ENCODE measurements around the gene LELP1. TPM values are rescaled to one million over a fixed set of nuclear protein-coding genes. Genes with fewer than 3 reads are reported as not detected.

The LELP1 gene
- total RNA-seq, 2 donors from 2014 or later = not detected

DNA sequence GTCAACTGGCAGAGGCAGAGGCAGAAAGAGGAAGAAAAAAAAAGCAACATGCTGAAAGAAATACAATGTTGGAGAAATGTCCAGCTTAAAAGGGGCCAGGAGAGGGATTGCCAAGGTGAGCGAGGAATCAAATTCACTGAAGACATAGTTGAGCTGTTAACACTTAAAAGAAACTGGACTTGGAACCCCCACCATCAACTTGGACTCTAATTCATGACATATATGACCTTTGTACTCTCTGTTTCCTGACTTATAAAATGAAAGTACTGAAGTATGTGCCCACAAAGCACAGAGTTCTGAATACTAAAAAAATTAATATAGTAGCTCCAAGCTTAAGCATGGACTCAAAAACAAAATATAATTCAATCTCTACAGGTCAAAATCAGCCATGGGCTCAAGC, 30.2 kb downstream of the LELP1 start:
- peaks cover 8% of the 10 kb centered on the region for H3K36me3 Mint-ChIP-seq (ENCODE audit: low read depth)

DNA sequence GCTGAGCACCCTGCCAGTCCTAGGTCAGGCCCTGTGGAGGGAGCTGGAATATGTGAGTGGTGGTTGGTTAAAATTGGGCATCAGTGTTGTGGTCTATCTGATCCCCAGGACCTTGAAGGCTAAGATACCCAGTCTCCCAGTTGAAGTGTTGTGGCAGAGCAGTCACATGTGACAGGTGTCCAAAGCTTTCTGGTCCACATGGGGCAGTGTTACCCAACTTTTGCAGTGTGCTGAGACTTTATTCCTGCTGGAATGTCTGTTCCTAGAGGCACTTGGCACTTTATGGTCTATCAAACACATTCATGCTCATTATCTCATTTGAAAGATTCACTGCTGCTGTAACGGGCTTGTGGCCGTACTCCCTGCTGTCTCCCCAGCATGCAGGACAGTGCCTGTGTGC, 35.3 kb downstream of the LELP1 start:
- H3K27ac Mint-ChIP-seq = no peak overlapping the region
- DNase-seq = no peak
- no peak overlapping the region for H3K4me3 Mint-ChIP-seq
- H3K4me1 Mint-ChIP-seq = no peaks in the 10 kb centered on the region
- H3K36me3 Mint-ChIP-seq (ENCODE audit: low read depth) = no peaks in the 10 kb centered on the region
- no peaks in the 10 kb centered on the region for H3K9me3 ChIP-seq (ENCODE audit: control insufficient read depth, low read length, poor library complexity, severe bottlenecking)
- peaks cover 40% of the 10 kb centered on the region for H3K27me3 Mint-ChIP-seq
- no peak for ATAC-seq

More for the DNA sequence above, 30.2 kb downstream of the LELP1 start:
- DNase-seq (no peak), ATAC-seq (no peak)
- Mint-ChIP-seq H3K4me3 (no peak overlapping the region), H3K27ac (no peak overlapping the region), H3K27me3 (peaks cover 27% of the 10 kb centered on the region), H3K4me1 (peaks cover 3% of the 10 kb centered on the region)
- no peaks in the 10 kb centered on the region for H3K9me3 ChIP-seq (ENCODE audit: control insufficient read depth, low read length, poor library complexity, severe bottlenecking)

DNA sequence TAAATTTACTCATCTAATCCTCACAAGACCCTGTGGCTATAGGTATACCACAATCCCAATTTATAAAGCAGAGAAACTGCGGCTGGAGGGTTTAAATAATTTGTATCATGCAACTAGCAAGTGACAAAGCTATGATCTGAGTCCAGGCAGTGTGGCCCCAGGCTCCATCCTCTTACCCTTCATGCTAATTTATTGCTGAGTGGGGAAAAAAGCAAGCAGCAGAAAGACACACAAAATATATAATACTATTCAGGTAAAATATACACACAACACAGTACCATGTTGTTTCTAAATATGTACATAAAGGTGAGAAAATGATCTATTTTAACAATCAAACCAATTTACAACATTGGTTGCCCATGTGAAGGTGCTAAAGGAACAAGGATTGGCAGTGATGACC, 38.9 kb downstream of the LELP1 start:
- H3K27me3 Mint-ChIP-seq = peaks cover 27% of the 10 kb centered on the region
- H3K4me1 Mint-ChIP-seq = no peaks in the 10 kb centered on the region
- peaks cover 2% of the 10 kb centered on the region for H3K36me3 Mint-ChIP-seq (ENCODE audit: low read depth)
- ATAC-seq (no peak), DNase-seq (no peak)
- no peak overlapping the region for H3K27ac Mint-ChIP-seq
- no peaks in the 10 kb centered on the region for H3K9me3 ChIP-seq (ENCODE audit: control insufficient read depth, low read length, poor library complexity, severe bottlenecking)
- no peak overlapping the region for H3K4me3 Mint-ChIP-seq

DNA sequence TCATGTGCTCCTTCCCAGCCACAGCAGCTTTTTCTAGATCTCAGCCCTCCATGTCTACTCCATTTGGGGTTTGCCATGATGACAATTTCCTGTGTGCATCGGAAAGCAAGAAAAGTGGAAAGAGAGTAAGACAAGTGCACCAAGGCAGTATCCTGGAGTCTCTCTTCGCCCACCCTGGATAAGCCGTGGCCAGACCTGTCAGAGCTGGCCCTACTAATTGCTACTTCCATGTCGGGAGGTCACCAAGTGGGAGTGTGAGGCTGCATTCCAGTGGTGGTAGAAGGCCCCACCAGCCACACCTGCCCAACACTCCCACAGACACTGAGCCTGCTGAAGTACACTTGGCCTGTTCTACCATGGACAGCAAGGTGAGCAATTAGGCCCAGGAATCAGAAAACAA, 42.2 kb downstream of the LELP1 start:
- no peaks in the 10 kb centered on the region for H3K9me3 ChIP-seq (ENCODE audit: control insufficient read depth, low read length, poor library complexity, severe bottlenecking)
- H3K36me3 Mint-ChIP-seq (ENCODE audit: low read depth) = peaks cover 4% of the 10 kb centered on the region
- H3K4me3 Mint-ChIP-seq = no peak overlapping the region
- ATAC-seq (no peak), DNase-seq (no peak)
- H3K27me3 Mint-ChIP-seq = peaks cover 25% of the 10 kb centered on the region
- no peak overlapping the region for H3K27ac Mint-ChIP-seq
- no peaks in the 10 kb centered on the region for H3K4me1 Mint-ChIP-seq

DNA sequence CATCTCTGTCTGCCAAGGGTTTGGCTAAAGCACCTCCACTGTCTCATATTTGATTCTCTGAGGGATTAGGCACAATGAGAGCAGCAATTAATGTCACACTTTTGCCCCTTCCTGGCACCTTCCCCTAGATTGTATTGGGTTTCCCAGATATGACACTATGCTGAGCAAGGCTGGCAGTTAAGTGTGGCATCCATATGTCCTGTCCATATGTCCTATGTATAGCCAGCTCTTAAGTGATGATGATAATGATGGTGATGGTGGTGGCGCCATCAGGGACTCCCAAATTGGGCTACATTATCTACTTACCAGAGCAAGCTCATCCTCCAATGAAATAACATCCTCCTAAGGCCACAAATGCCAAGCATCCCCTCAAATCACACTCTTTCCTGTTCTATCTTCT, 42.8 kb downstream of the LELP1 start:
- Mint-ChIP-seq H3K27me3 (peaks cover 20% of the 10 kb centered on the region), H3K27ac (no peak overlapping the region), H3K4me3 (no peak overlapping the region), H3K4me1 (no peaks in the 10 kb centered on the region), H3K36me3 (ENCODE audit: low read depth) (peaks cover 4% of the 10 kb centered on the region)
- H3K9me3 ChIP-seq (ENCODE audit: control insufficient read depth, low read length, poor library complexity, severe bottlenecking) = no peaks in the 10 kb centered on the region
- ATAC-seq = no peak
- DNase-seq = no peak

DNA sequence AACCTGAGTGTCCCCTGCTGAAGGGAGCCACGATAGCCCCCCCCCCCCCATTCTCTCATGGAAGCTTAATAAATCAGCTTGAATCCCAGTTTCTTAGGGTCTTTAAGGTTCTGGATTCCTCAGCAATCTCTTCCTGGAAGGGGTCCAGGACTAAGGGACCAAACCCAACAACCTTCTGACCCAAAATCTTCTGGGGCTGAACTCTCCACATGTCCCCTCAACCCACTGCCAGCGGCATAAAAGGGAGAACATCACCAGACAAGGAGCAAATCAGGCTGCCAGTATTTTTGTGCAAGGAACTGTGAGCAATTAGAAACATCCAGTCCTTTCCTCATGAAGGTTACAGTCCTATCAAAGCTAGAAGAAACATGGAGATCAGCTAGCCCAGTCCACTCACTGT, 43.6 kb downstream of the LELP1 start:
- H3K27me3 Mint-ChIP-seq = peaks cover 20% of the 10 kb centered on the region
- H3K27ac Mint-ChIP-seq = no peak overlapping the region
- H3K4me1 Mint-ChIP-seq = no peaks in the 10 kb centered on the region
- peaks cover 4% of the 10 kb centered on the region for H3K36me3 Mint-ChIP-seq (ENCODE audit: low read depth)
- ATAC-seq = no peak
- DNase-seq = no peak
- H3K4me3 Mint-ChIP-seq = no peak overlapping the region
- no peaks in the 10 kb centered on the region for H3K9me3 ChIP-seq (ENCODE audit: control insufficient read depth, low read length, poor library complexity, severe bottlenecking)

DNA sequence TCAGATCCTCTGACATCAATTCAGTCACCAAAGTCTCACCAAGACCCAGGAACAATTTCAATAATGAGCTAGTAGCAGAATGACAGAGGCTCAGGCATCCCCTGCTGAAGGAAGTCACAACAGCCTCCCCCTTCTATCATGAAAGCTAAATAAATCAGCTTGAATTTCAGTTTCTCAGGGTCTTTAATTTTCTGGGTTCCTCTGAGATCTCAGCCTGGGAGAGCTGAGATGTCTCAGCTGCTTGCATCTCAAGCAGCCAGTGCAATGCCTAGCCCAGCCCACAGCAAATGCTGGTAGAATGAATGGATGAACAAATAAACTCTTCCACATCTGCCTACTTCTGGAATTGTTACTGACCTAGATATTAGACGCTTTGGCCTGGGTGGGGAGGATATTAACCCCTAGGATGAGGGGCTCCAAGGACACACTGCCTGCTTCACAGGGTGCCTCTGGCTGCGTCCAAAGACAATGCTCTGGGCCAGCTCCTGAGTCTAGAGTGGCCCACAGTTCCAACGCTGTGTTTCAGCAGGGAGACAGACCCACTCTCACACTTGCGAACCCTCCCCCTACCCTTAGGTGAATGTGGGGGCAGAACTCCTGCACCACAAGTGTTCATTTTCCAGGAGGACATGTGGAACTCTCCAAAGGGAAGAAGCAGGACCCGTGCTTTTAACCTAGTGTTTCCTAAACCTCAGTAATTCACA, 45.1 kb downstream of the LELP1 start:
- Mint-ChIP-seq H3K4me1 (no peaks in the 10 kb centered on the region), H3K4me3 (no peak overlapping the region), H3K27me3 (peaks cover 27% of the 10 kb centered on the region), H3K36me3 (ENCODE audit: low read depth) (peaks cover 4% of the 10 kb centered on the region), H3K27ac (no peak overlapping the region)
- DNase-seq (no peak), ATAC-seq (no peak)
- H3K9me3 ChIP-seq (ENCODE audit: control insufficient read depth, low read length, poor library complexity, severe bottlenecking) = no peaks in the 10 kb centered on the region

DNA sequence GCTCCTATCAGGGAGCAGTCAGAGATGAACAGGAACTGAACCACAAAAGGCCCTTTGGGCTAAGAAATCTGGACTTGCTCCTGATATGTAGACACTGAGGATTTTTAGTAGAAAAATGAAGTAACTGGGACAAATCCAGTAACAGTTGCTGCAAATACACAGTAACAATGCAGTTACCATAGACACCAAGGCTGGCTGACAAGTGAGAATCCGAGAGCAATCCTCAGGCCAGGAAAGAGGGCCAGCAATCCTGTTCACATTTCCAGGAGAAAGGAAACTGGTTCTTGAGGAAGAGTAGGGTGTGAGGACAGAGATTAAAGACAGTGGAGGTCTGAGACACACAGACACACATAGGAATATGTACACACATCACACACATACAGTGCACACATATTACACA, 46.9 kb downstream of the LELP1 start:
- no peak for ATAC-seq

DNA sequence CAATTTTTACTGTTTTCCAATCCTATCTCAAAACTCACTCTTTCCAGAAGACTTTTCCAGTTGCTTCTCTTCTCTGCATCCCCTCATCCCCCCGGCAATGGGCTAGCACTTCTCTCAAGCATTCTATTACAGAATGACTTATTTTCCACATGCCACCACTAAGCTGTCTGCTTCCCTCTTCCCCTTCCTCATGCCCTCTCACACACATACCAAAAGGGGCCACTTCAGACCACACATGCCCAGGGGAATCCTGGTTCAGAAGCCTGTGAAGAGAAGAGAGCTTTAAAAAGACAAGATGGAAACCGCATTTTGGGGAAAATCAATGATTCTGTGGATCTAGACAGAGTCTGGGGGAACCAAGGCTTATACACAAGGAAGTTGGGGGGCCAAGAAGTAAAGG, 47.9 kb downstream of the LELP1 start:
- no peak for DNase-seq

More for the DNA sequence above, 46.9 kb downstream of the LELP1 start:
- H3K36me3 Mint-ChIP-seq (ENCODE audit: low read depth) = peaks cover 2% of the 10 kb centered on the region
- H3K9me3 ChIP-seq (ENCODE audit: control insufficient read depth, low read length, poor library complexity, severe bottlenecking) = no peaks in the 10 kb centered on the region
- no peak for DNase-seq
- peaks cover 27% of the 10 kb centered on the region for H3K27me3 Mint-ChIP-seq
- no peak overlapping the region for H3K27ac Mint-ChIP-seq
- H3K4me3 Mint-ChIP-seq = no peak overlapping the region
- H3K4me1 Mint-ChIP-seq = peaks cover 6% of the 10 kb centered on the region

DNA sequence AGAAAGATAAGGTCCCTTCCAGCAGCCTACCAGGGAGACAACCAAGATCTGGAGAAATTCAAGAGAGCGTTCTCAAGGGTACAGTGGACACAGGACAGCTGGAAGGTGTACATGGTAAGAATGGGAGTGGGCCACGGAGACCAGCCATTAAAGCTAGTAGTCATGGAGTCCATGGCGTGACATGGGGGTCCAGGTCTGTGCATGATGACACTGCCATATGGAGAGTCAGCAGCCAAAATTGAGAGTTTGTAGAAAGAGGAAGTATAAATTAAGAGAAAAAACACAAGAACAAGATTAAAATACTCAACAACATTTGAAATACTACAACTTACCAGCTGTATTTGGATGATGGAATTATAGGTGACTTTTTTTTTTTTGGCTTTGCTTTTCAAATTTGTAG, 48.3 kb downstream of the LELP1 start:
- no peak for ATAC-seq
- Mint-ChIP-seq H3K4me1 (peaks cover 6% of the 10 kb centered on the region), H3K36me3 (ENCODE audit: low read depth) (peaks cover 2% of the 10 kb centered on the region)

More for the DNA sequence above, 47.9 kb downstream of the LELP1 start:
- ATAC-seq = no peak
- Mint-ChIP-seq H3K27me3 (peaks cover 27% of the 10 kb centered on the region), H3K4me3 (no peak overlapping the region), H3K27ac (no peak overlapping the region), H3K36me3 (ENCODE audit: low read depth) (peaks cover 2% of the 10 kb centered on the region), H3K4me1 (peaks cover 6% of the 10 kb centered on the region)
- H3K9me3 ChIP-seq (ENCODE audit: control insufficient read depth, low read length, poor library complexity, severe bottlenecking) = no peaks in the 10 kb centered on the region

DNA sequence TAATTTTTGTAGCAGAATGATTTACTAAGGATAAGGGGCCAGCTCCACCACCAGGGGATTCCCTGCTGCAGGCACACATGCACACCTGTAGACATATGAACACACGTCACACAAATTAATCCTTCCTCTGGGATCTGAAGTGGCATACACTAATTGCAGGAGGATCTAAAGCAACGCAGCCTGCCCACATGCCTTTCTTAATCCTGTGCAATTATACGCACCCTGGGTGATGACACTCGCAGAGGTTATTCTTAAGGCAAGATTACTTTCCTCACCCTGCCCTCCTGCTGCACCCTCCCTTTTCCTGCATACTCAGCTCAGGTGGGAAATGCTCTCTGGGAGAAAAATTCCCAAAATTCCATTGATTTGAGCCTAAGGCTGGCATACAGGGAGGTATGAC, 48.8 kb downstream of the LELP1 start:
- ATAC-seq (no peak), DNase-seq (no peak)
- peaks cover 6% of the 10 kb centered on the region for H3K4me1 Mint-ChIP-seq
- peaks cover 27% of the 10 kb centered on the region for H3K27me3 Mint-ChIP-seq
- H3K4me3 Mint-ChIP-seq = no peak overlapping the region
- H3K27ac Mint-ChIP-seq = no peak overlapping the region
- H3K36me3 Mint-ChIP-seq (ENCODE audit: low read depth) = peaks cover 2% of the 10 kb centered on the region
- no peaks in the 10 kb centered on the region for H3K9me3 ChIP-seq (ENCODE audit: control insufficient read depth, low read length, poor library complexity, severe bottlenecking)

More for the DNA sequence above, 48.3 kb downstream of the LELP1 start:
- no peaks in the 10 kb centered on the region for H3K9me3 ChIP-seq (ENCODE audit: control insufficient read depth, low read length, poor library complexity, severe bottlenecking)
- no peak overlapping the region for H3K4me3 Mint-ChIP-seq
- no peak for DNase-seq
- H3K27me3 Mint-ChIP-seq = peaks cover 27% of the 10 kb centered on the region
- H3K27ac Mint-ChIP-seq = no peak overlapping the region

DNA sequence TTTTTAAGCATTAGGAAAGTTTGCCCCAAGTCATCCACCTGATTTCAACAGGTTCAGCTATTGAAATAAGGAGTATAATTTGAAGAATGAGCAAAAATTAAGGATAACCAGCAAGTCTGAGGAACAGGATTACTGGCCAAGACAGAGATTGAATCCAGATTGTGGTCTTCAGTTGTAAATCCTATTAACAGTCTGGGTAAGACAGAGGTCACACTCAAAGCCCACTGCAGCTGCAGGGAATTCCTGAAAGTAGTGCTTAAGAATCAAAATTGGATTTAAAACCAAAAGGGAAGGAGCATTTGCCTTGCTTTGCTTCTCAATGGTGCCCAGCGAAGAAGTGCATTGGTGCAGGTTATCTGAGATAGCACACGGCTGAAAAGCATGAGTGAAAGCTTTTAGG, 49.8 kb downstream of the LELP1 start:
- Mint-ChIP-seq H3K4me3 (no peak overlapping the region), H3K27me3 (peaks cover 19% of the 10 kb centered on the region), H3K27ac (no peak overlapping the region), H3K4me1 (peaks cover 8% of the 10 kb centered on the region), H3K36me3 (ENCODE audit: low read depth) (peaks cover 2% of the 10 kb centered on the region)
- DNase-seq (no peak), ATAC-seq (no peak)
- H3K9me3 ChIP-seq (ENCODE audit: control insufficient read depth, low read length, poor library complexity, severe bottlenecking) = no peaks in the 10 kb centered on the region

DNA sequence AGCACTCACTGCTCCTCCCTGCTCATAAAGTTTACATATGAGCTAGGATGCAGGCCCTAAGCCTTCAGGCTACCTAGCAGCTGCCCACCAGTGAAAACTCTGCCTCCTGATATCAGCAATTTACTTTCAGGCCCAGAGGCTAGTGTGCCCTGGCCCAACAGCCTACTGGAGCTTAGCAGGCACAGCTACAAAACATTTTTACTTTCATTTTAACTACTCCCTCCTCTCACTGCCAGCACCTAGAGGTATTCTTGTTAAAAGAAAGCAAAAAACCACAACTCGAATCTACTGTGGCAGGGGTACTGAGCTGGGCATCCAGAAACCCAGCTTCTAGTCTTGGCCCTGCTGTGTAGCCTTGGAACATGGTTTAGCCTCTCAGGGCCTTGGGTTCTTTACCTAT, 50.5 kb downstream of the LELP1 start:
- H3K4me3 Mint-ChIP-seq = peak overlapping the region; percentile 31
- no peaks in the 10 kb centered on the region for H3K9me3 ChIP-seq (ENCODE audit: control insufficient read depth, low read length, poor library complexity, severe bottlenecking)
- H3K4me1 Mint-ChIP-seq = peaks cover 13% of the 10 kb centered on the region
- DNase-seq = no peak
- peaks cover 2% of the 10 kb centered on the region for H3K36me3 Mint-ChIP-seq (ENCODE audit: low read depth)
- H3K27me3 Mint-ChIP-seq = peaks cover 14% of the 10 kb centered on the region
- peak overlapping the region; percentile 22 for H3K27ac Mint-ChIP-seq
- no peak for ATAC-seq
